Measurements from ENCODE around the gene SUGCT. TPM values are rescaled to one million over a fixed set of nuclear protein-coding genes. Genes with fewer than 3 reads are reported as not detected.
A peak's percentile ranks its signal among the peaks of the same experiment; 100 is the strongest.
"Not testable (repeated sequence)": the region's sequence is repeated elsewhere in the genome, so short reads cannot be mapped to it uniquely, and the experiment has no call there.

Gene SUGCT
- polyA plus RNA-seq, 3 donors: 11.2 to 15.4 (median 12.3) TPM

DNA sequence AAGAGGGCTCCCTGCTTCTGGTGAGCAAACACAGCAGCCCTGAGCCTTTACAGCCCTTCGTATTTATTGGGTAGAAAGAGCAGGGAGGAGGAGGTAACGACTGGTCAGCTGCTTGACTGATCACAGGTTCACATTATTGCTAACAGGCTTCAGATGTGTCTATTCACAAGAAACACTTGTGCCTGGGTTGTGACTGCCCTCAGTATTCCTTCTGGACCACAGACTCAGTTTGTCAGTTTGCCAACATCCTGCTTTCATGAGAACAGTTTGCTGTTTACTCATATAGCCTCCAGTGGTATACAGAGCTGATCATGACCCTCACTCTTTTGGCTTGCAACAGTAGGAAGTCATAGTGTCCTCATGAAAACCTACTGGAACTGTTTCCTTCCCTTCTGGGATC, 467.5 kb downstream of the SUGCT start:
- not testable (repeated sequence) for DNase-seq (ENCODE audit: low read depth in 3 of 3, low spot score in 2 of 3)

DNA sequence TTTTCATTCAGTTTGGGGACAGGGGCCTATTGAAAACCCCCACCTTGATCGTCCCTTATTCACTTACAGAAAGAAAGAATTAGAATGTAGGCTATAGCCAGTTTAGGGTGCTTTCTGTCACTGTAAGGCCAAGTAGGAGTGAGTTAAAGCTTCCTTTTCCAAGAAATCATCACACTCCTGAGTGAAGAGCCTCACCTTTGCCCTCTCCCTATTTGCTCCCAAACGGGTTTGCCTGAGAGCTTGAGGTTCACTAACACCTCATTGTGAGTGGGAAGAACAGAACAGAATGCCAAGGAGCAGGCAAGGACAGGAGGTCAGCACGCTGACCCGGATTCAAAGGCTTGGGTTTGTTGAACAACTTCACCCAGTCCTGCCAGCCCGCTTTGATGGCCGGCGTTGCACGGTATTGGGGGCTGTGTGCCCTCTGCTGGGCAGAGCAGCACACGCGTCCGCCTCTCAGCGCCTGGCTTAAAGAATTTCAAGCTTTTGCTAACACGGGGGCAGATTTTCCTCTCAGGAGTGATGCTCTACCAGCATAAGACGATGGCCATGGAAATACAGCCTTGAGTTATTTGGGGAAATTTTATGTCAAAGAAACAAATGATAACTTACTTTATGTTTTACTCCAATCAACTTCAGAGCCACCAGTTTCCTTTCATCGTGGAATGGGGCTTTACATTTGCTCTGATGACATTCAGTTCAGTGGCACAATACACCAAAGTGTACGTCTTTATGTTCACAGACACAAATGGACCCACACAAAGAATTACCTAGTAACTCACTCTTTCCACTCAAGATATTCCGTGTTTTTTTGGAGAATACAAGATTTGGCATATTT, 470.0 kb downstream of the SUGCT start:
- DNase-seq (ENCODE audit: low read depth in 3 of 3, low spot score in 2 of 3): peak in 2 of 3 donors; percentile 23 to 27

DNA sequence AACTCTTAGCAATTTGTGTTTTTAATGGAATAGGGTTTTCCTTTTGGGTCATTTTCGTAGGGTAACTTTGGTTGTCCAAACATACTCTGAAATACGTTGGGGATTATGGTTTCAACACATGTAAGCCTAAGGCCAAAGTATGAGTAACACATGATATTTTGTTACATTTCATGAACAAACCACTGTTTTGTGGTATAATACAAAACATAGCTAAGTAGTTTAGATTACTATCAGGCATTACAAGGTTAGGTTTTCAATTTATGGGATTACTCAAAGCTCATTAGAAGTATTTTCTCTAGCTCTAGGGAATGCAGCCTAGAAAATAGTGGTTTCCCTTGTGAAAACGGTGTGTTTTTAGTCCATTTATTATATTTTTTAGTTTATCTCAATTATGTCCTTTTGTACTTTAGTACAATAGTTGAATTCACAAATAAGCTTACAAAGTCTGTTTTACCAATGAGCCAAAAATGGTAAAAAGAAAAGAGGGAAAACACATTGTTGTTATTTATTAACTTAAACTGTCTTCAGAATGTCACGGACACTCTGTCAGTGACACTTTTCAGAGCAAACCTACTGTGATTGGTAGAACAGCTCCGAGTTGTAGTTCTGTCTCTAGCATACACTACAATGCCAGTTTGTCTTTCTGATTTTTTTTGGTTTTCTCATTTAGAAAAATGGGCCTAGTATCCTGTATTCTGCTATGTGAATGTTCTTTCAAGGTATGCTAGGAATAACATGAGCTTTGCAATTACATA, 473.7 kb downstream of the SUGCT start:
- DNase-seq (ENCODE audit: low read depth in 3 of 3, low spot score in 2 of 3): no peak

DNA sequence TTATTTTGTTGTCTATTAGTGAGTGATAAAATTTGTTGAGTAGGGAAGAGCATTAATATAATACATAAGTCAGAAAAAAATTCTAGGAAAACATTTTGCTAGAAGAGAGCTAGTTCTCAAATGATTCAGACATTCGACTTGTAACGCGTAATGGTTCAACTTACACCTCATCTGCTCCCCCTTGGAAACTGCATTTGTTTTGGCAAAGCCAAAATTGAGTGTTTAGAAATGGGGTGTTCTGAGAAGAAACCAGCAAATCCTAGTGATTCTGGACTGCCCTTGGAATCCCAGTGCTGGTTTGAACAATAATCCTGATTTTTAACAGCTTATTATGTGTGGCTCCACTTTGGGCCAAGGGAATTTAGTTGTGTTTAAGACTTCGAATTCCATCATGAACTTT, 475.7 kb downstream of the SUGCT start:
- DNase-seq (ENCODE audit: low read depth in 3 of 3, low spot score in 2 of 3): no peak

DNA sequence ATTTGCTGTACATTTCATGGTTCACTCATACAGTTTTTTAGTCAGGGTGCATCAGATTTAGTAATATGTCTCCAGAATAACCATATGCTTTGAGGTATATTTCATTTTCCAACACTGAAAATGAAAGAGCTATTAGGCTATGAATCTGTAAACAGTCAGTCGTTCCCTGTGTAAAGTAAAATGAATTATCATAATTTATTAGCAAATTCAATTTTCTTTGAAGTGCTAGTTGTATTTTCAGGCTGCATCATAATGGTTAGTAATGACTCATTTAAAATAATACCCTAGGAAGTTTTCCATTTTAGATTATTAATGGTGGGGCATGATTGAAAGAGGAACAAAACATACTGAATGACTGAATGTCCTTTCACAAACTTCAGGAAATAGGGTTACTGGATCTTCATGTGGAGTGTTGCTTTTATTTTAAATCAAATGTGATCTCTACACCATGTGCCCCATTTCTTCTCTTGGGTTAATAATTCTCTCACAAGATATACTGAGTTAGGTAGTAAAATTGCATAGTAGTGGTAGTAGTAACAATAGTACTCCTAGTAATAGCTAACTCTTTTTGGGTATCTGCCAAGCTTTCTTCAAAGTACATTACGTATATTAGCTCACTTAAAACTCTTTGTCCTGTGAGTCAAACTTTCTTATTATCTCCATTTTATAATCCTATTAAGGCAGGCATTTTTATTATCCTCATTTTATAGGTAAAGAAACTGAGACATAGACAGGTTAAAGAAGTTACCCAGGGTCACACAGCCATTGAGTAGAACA, 476.5 kb downstream of the SUGCT start:
- DNase-seq (ENCODE audit: low read depth in 3 of 3, low spot score in 2 of 3): no peak

DNA sequence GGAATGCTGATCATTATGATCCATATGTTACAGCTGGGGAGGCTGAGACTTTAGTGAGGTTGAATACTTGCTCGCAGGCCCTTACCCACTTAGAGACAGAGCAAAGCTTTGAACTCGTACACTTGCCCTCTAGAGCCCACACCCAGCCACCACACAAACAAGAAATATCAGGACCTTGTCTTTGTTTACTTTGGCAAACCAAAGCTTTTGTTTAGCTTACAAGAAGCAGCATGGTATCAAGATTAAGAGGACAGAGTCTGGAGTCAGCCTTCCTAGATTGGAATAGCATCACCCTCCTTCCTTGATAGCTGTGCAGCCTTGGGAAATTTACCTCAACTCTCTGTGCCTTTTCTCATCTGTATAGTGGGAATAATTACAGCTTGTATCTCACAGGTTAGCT, 477.5 kb downstream of the SUGCT start:
- no peak for DNase-seq (ENCODE audit: low read depth in 3 of 3, low spot score in 2 of 3)

DNA sequence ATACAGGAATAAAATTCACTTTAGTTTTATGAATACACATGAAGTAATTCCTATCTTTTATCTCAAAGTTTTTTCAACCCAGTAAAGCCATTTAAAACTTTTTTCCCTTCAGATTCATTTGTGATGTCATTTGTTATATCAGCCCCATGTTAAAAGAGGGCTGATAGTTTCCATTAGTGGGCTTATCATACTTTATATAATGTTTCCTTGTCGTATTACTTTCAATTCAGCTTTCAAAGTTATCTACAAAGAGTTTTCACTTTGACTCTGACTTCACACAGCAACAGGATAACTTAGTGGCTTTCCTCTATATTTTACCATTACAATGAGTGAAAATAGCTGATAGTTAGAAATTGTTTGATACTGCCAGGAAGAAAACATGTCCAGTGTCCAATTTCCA, 484.8 kb downstream of the SUGCT start:
- no peak for DNase-seq (ENCODE audit: low read depth in 3 of 3, low spot score in 2 of 3)

DNA sequence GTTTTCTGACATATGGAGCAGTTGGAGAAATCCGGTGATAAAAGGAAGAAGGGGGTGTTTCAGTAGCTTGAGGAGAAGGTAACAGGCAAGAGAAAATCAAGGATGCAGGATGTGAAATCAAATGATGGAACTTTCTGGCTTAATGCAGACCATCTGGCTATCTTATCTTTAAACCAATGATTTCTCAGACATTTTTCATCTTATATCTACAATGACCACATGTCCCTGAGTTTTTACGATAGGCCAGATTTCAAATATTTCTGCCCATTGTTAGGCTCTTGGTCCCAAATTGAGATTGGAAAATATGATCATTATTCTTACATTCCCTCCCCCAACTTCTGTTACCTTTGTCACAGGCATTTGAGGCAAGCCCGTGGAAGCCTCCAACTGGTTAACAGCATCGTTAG, 486.8 kb downstream of the SUGCT start:
- no peak for DNase-seq (ENCODE audit: low read depth in 3 of 3, low spot score in 2 of 3)

DNA sequence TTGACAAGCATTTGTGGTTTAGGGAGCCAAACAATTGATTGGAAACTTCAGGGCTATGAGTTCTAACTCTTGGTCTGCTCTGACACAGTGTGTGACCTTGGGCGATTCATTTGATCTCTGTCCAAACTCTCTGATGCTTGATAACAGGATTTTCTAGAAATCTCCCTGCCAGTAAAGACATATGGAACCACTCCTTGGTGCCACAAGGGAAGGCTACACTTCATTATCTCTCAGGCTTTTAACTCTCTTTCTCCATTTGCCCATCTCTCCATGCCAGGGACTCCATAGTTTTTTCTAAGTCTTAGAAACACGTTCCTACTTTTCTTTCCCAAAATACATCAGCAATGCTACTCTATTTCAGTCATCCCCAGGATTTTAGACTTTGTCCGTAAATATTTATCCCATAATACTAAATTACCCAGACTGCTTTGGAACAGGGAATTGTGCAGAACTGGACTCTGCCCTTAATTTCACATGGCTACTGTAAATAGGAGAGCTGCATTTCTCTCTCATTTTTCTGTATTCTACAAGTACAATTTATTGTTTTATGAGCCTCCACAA, 488.2 kb downstream of the SUGCT start:
- no peak for DNase-seq (ENCODE audit: low read depth in 3 of 3, low spot score in 2 of 3)

DNA sequence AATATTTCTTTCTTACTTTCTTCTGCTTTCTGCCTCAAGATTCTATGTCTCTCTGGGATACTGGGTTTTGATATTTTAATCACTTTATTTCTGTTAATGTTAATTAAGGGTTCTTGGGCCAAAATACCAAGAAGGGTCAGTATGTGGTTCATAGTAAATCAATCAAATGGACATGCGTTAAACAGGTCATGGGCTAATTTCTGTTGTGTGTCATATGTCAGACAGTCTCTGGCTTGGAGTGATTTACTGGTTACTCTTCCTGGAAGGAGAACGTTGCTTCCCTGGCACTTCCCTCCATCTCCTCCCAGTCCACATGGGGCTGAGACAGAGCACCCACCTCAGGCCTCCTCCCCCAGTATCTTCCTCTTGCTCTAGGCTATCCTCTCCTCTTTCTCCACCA, 489.1 kb downstream of the SUGCT start:
- DNase-seq (ENCODE audit: low read depth in 3 of 3, low spot score in 2 of 3): no peak

DNA sequence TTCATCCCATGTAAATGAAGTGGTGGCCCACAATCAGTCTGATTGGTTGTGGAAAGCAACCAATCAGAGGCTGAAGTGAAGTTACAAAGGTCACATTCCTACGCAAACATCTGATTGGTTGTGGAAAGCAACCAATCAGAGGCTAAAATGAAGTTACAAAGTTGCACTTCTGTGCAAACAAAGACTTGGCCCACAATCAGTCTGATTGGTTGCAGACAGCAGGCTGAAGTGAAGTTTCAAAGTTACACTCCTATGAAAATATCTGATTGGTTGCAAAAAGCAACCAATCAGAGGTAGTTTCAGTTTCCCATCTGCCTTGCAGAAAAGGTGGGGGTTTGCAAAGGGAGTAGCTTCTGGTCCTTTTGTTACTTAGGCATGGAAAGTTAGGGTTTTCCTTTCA, 492.6 kb downstream of the SUGCT start:
- not testable (repeated sequence) for DNase-seq (ENCODE audit: low read depth in 3 of 3, low spot score in 2 of 3)

DNA sequence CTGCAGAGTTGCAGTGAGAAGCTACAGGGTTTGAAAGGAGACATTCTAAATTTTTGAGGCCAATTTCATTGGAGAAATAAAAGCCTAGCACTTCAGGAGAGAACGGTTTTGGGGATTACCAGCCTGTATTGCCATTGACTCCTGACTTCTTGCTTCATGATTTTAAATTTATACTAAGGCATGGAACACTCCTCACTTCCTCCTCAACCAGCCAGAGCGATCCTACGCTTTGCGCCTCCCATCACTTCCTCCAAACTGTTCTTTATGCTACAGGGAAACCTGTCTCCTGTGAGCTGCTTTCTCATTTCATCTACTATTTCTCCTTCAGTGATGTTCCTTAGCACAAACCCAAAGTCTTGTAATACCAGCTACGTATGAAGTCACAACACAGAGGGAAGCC, 495.1 kb downstream of the SUGCT start:
- DNase-seq (ENCODE audit: low read depth in 3 of 3, low spot score in 2 of 3): no peak

DNA sequence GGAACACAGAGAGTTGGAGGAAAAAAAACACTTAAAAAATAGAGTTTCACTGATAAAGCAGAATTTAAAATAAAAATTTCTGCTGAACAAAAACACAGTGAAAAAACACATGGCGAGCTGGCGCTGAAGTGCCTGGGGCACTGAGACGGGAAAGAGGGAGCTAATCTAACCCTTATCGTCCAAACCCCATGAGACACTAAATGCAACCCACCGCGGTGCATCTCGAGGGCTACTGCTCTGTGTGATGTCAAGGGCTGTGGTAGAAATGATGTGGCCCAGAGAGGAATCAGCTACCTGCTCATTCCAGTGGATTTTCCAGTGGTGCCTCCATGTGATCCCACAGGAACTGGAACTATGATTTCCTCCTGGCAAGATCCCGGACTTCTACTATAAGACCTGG, 499.3 kb downstream of the SUGCT start:
- DNase-seq (ENCODE audit: low read depth in 3 of 3, low spot score in 2 of 3): no peak

DNA sequence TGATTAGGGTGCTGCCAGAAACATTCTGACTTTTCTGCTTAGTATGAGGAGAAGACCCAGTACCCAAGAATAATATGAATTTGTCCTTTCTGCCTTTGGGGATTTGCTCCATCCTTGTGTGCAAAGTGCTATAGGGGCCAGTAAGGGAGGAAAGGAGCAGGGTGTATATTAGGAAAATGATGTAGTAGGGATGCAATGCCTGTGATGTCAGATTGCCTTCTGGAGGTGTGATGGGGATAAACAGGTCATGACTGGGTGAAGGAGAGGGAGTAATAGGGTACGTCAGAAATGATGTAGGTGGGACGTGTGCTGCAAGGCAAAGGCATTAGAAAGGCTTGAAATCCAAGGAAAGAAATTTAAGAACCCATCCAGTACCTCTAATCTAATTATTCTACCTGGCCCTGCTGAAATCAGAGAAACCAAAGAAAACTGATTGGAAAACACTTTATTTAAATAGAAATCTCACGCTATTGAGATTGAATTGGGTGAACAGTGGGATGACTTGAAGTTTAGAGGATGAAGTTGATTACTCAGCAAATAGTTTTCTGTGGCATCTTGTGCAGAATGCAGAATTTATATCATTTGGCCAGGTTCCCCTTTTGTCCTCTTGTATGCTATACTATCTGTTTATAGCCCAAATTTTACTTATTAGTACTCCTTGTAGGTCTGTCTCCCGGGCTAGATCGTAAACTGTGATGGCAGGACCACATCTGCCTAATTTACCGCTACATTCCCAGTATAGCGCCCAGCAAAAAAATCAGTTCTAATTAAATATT, 503.9 kb downstream of the SUGCT start:
- no peak for DNase-seq (ENCODE audit: low read depth in 3 of 3, low spot score in 2 of 3)

DNA sequence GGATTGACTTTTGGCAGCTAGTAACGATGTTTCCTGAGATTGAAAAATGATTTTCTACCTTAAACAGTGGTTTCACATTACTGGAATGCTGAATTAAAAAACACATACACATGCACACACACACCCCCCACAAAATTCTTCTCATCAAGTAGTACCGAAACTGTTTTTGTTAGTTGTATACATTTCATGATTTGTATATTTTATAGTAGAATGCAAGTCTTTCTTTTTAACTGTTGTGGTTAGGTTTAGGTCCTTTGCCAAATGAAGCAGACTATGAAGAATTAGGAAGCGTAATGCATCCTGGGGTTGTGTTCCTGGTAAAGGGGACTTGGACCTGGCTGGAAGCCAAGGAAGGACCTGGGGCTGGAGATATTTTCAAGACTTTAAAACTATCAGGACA, 505.8 kb downstream of the SUGCT start:
- DNase-seq (ENCODE audit: low read depth in 3 of 3, low spot score in 2 of 3): no peak

DNA sequence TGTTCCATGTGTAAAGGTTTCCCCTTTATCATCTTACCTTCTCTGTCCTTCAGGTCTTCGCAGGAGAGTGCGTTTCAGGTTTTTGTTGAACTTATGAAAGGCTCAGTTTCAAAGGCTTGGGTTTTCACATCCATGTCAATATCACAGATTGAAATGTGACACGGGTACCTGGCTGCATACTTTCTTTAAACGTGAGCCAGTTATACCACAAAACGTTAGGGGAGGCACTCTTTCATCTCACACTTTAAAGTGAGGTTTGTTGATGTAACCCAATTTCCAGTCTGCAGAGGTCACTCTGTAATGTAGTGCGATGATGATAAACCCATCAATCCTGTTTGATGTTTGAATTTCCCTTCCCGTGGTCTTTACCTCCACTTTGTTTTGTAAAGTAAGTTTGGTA, 506.9 kb downstream of the SUGCT start:
- DNase-seq (ENCODE audit: low read depth in 3 of 3, low spot score in 2 of 3): no peak

DNA sequence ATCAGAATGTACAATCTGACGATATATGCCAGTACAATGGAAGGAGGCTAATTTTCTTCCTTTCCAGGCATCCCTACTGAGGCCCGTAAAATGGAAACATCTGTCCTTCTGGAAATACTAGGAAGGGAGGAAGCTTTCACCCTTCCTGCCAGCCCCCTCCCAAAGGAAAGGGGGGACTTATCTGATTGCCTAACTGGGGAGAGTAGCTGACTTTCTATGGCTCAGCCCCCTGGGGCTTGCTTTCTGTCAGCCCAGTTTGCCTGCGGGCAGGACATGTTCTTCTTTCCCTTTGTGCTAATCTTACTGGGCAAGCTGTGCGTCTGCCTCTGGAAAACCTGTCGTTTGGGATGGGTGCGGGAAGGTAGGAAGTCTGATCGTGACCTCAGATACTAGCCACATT, 508.9 kb downstream of the SUGCT start:
- DNase-seq (ENCODE audit: low read depth in 3 of 3, low spot score in 2 of 3): no peak

DNA sequence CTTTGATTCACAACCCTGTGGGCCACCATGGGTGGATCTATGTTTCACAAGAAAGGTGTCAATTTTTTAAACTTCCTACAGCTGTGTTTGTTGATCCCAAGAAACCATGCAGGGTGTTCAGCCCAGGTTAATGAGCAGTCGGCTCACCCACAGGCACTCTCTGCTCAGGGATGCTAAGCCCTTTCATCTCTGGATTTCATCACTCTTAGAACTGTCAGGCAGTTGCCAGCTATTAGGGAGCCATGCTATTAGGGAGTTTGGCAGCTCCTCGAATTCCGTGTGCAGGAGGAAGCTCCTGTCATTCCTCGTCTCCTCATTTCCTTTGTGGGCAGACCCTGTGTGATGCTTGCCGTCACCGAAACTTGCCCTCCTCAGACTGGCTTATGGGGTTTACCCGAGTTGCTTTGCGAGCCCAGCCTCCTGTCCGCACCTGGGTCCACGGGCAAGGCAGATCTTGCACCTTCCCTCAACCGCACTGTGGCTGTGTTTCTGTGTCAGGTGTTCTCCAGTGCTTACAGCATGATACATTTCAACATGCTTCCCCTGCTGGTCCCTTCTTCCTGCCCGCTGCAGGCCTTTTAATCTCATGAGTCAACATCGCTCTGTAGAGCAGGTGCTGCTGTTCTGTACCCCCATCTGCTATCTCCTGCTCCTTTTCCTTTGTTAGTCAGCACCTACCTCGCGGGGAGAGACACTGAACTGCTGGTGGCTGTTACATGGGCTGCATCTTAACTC, 509.8 kb downstream of the SUGCT start:
- DNase-seq (ENCODE audit: low read depth in 3 of 3, low spot score in 2 of 3): no peak

DNA sequence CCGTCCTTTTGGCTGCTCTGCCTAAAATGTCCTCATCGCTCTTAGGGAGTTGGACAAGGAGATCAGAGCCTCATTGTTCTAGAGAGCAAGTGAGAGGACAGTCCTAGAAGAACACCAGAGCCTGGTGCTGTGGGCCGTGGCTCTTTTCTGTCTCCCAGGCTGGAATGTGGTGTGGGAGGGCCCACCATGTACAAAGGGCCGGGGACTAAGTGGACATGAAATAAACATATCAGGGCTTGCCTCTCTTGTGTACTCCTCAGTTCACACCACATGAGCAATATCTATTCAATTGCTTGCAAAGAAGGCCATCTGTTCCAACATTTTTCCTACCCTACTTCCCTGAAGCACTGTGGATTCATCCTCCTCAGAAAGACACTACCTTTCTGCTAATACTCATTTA, 510.4 kb downstream of the SUGCT start:
- DNase-seq (ENCODE audit: low read depth in 3 of 3, low spot score in 2 of 3): no peak

DNA sequence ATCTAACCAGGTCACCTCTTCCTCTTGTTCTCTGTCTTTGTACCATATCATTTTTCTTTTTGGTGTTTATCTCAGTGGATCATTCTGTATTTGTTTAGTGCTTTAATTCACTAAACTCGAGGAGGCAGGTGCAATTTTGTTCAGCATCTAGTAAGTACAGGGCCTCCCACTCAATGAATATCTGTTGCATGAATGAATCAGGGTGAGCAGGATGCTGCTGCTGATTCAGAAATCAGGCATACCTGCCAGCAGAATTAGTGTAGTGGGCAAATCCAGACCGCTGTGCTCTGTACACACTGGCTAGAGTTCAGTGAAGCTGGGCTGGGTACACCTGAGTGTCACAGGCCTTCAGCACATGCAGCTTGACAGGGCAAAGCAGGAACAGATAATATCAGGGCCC, 511.9 kb downstream of the SUGCT start:
- DNase-seq (ENCODE audit: low read depth in 3 of 3, low spot score in 2 of 3): no peak
